Measurements from ENCODE around the gene DEUP1. TPM values are rescaled to one million over a fixed set of nuclear protein-coding genes. Genes with fewer than 3 reads are reported as not detected.

Gene DEUP1
- total RNA-seq, 1 experiment from 2014 or later: 0.44 TPM

DNA sequence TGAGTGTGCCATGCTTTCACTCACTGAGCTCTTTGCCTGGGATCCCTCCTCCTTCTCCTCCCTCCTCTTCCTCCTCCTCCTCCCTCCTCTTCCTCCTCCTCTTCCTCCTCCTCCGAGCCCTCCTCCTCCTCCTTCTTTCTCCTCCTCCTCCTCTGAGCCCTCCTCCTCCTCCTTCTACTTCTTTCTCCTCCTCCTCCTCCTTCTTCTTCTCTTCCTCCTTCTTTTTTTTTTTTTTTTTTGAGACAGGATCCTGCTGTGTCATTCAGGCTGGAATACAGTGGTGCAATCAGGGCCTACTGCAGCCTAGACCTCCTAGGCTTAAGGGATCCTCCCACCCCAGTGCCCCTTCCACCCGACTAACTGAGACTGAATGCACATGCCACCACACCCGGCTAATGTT, 62.3 kb downstream of the DEUP1 start:
- no peak for DNase-seq (ENCODE audit: low spot score)
- Mint-ChIP-seq H3K27me3 (ENCODE audit: low read depth) (no peaks in the 10 kb centered on the region; the same call in 1 of the 2 replicates), H3K4me1 (peaks cover 42% of the 10 kb centered on the region), H3K27ac (no peak overlapping the region), H3K36me3 (no peaks in the 10 kb centered on the region), H3K9me3 (no peaks in the 10 kb centered on the region), H3K4me3 (no peak overlapping the region)
- peak; percentile 81 for ATAC-seq
- POLR2A ChIA-PET: interaction anchor here (0.6 kb wide), 1 partner anchor 1030 kb away, joined by 12 read pairs; no protein-coding TSS in a partner anchor
- CTCF ChIA-PET: interaction anchor here (0.6 to 1.1 kb wide), 2 partner anchors 63 to 125 kb away, joined by 5 read pairs; no protein-coding TSS in a partner anchor
- TF ChIP-seq ZNF263 (CRISPR knock-in tag; IDR thresholded peaks at IDR 0.05; ENCODE audit: low read depth) (peak; percentile 92), NR3C1 (CRISPR knock-in tag; conservative IDR thresholded peaks at IDR 0.05; ENCODE audit: low read depth) (no peak)

DNA sequence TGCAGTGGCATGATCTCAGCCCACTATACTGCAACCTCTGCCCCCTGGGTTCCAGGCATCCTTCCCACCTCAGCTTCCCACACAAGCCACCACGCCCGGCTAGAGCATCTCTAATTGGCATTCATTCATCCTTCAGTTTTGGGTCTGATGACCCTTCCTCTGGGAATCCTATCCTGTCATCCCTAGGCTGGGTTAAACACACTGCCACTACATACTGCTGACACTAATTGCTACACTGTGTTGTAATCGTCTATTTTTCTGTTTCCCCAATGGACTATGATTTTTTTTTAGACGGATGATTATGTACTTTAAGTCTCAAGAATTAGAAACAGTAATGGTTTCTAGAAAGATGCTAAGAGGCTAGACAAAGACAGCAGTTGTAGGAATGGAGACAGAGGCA, 62.8 kb downstream of the DEUP1 start:
- Mint-ChIP-seq H3K4me3 (no peak overlapping the region), H3K4me1 (peaks cover 42% of the 10 kb centered on the region), H3K36me3 (no peaks in the 10 kb centered on the region)

DNA sequence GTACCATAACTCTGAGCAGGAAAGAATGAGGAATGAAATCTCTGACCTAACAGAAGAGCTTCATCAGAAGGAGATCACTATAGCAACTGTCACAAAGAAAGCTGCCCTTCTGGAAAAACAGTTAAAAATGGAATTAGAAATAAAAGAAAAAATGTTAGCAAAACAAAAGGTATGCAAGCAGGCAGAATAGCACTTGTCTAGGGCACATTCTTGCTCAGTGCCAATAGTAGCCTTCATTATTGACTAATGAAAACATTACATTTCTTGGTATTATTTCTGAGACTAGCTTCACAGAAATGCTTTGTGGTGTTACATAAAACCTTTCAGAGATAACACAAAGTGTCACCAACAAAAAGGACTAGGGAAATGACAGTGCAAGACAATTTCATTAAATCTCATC, 63.9 kb downstream of the DEUP1 start:
- H3K27ac Mint-ChIP-seq: no peak overlapping the region
- ATAC-seq: no peak
- POLR2A ChIA-PET: no interaction called here
- no peaks in the 10 kb centered on the region for H3K9me3 Mint-ChIP-seq
- no peak for DNase-seq (ENCODE audit: low spot score)
- no peaks in the 10 kb centered on the region; the same call in 1 of the 2 replicates for H3K27me3 Mint-ChIP-seq (ENCODE audit: low read depth)
- peaks cover 42% of the 10 kb centered on the region for H3K4me1 Mint-ChIP-seq
- no peak overlapping the region for H3K4me3 Mint-ChIP-seq
- no peaks in the 10 kb centered on the region for H3K36me3 Mint-ChIP-seq
- CTCF ChIA-PET: interaction anchor here (0.9 kb wide), 1 partner anchor 148 kb away, joined by 3 read pairs; the partner anchor contains the start of gene SMCO4
- TF ChIP-seq, protein P1, sequence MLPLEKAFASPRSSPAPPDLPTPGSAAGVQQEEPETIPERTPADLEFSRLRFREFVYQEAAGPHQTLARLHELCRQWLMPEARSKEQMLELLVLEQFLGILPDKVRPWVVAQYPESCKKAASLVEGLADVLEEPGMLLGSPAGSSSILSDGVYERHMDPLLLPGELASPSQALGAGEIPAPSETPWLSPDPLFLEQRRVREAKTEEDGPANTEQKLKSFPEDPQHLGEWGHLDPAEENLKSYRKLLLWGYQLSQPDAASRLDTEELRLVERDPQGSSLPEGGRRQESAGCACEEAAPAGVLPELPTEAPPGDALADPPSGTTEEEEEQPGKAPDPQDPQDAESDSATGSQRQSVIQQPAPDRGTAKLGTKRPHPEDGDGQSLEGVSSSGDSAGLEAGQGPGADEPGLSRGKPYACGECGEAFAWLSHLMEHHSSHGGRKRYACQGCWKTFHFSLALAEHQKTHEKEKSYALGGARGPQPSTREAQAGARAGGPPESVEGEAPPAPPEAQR (CRISPR knock-in tag; IDR thresholded peaks at IDR 0.05): no peak
- TF ChIP-seq, protein P2, sequence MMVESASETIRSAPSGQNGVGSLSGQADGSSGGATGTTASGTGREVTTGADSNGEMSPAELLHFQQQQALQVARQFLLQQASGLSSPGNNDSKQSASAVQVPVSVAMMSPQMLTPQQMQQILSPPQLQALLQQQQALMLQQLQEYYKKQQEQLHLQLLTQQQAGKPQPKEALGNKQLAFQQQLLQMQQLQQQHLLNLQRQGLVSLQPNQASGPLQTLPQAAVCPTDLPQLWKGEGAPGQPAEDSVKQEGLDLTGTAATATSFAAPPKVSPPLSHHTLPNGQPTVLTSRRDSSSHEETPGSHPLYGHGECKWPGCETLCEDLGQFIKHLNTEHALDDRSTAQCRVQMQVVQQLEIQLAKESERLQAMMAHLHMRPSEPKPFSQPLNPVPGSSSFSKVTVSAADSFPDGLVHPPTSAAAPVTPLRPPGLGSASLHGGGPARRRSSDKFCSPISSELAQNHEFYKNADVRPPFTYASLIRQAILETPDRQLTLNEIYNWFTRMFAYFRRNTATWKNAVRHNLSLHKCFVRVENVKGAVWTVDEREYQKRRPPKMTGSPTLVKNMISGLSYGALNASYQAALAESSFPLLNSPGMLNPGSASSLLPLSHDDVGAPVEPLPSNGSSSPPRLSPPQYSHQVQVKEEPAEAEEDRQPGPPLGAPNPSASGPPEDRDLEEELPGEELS (CRISPR knock-in tag; IDR thresholded peaks at IDR 0.05): no peak
- TF ChIP-seq ZNF317 (CRISPR knock-in tag; IDR thresholded peaks at IDR 0.05; ENCODE audit: borderline replicate concordance, low read depth) (no peak), CREB1 (CRISPR knock-in tag; IDR thresholded peaks at IDR 0.05) (no peak), ELF4 (CRISPR knock-in tag; IDR thresholded peaks at IDR 0.05; ENCODE audit: low read depth) (no peak), NFYB (CRISPR knock-in tag; conservative IDR thresholded peaks at IDR 0.05; ENCODE audit: low read depth) (no peak), ETV6 (CRISPR knock-in tag; IDR thresholded peaks at IDR 0.05) (no peak), ATF1 (CRISPR knock-in tag; IDR thresholded peaks at IDR 0.05) (no peak), CREM (CRISPR knock-in tag; IDR thresholded peaks at IDR 0.05) (no peak), ZNF138 (CRISPR knock-in tag; conservative IDR thresholded peaks at IDR 0.05) (no peak), NFE2L1 (CRISPR knock-in tag; IDR thresholded peaks at IDR 0.05) (no peak), ZNF121 (CRISPR knock-in tag; IDR thresholded peaks at IDR 0.05) (no peak)
- TF ChIP-seq, protein P3, sequence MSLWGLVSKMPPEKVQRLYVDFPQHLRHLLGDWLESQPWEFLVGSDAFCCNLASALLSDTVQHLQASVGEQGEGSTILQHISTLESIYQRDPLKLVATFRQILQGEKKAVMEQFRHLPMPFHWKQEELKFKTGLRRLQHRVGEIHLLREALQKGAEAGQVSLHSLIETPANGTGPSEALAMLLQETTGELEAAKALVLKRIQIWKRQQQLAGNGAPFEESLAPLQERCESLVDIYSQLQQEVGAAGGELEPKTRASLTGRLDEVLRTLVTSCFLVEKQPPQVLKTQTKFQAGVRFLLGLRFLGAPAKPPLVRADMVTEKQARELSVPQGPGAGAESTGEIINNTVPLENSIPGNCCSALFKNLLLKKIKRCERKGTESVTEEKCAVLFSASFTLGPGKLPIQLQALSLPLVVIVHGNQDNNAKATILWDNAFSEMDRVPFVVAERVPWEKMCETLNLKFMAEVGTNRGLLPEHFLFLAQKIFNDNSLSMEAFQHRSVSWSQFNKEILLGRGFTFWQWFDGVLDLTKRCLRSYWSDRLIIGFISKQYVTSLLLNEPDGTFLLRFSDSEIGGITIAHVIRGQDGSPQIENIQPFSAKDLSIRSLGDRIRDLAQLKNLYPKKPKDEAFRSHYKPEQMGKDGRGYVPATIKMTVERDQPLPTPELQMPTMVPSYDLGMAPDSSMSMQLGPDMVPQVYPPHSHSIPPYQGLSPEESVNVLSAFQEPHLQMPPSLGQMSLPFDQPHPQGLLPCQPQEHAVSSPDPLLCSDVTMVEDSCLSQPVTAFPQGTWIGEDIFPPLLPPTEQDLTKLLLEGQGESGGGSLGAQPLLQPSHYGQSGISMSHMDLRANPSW (CRISPR knock-in tag; conservative IDR thresholded peaks at IDR 0.05; ENCODE audit: low read depth): no peak
- TF ChIP-seq, protein P4, sequence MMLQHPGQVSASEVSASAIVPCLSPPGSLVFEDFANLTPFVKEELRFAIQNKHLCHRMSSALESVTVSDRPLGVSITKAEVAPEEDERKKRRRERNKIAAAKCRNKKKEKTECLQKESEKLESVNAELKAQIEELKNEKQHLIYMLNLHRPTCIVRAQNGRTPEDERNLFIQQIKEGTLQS (CRISPR knock-in tag; conservative IDR thresholded peaks at IDR 0.05): no peak
- TF ChIP-seq, protein P5, sequence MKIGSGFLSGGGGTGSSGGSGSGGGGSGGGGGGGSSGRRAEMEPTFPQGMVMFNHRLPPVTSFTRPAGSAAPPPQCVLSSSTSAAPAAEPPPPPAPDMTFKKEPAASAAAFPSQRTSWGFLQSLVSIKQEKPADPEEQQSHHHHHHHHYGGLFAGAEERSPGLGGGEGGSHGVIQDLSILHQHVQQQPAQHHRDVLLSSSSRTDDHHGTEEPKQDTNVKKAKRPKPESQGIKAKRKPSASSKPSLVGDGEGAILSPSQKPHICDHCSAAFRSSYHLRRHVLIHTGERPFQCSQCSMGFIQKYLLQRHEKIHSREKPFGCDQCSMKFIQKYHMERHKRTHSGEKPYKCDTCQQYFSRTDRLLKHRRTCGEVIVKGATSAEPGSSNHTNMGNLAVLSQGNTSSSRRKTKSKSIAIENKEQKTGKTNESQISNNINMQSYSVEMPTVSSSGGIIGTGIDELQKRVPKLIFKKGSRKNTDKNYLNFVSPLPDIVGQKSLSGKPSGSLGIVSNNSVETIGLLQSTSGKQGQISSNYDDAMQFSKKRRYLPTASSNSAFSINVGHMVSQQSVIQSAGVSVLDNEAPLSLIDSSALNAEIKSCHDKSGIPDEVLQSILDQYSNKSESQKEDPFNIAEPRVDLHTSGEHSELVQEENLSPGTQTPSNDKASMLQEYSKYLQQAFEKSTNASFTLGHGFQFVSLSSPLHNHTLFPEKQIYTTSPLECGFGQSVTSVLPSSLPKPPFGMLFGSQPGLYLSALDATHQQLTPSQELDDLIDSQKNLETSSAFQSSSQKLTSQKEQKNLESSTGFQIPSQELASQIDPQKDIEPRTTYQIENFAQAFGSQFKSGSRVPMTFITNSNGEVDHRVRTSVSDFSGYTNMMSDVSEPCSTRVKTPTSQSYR (CRISPR knock-in tag; IDR thresholded peaks at IDR 0.05): no peak
- TF ChIP-seq, protein P6, sequence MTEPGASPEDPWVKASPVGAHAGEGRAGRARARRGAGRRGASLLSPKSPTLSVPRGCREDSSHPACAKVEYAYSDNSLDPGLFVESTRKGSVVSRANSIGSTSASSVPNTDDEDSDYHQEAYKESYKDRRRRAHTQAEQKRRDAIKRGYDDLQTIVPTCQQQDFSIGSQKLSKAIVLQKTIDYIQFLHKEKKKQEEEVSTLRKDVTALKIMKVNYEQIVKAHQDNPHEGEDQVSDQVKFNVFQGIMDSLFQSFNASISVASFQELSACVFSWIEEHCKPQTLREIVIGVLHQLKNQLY (CRISPR knock-in tag; IDR thresholded peaks at IDR 0.05): no peak
- TF ChIP-seq, protein P7, sequence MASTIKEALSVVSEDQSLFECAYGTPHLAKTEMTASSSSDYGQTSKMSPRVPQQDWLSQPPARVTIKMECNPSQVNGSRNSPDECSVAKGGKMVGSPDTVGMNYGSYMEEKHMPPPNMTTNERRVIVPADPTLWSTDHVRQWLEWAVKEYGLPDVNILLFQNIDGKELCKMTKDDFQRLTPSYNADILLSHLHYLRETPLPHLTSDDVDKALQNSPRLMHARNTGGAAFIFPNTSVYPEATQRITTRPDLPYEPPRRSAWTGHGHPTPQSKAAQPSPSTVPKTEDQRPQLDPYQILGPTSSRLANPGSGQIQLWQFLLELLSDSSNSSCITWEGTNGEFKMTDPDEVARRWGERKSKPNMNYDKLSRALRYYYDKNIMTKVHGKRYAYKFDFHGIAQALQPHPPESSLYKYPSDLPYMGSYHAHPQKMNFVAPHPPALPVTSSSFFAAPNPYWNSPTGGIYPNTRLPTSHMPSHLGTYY (CRISPR knock-in tag; IDR thresholded peaks at IDR 0.05): no peak

More for the DNA sequence above, 62.8 kb downstream of the DEUP1 start:
- ATAC-seq (peak; percentile 32), DNase-seq (ENCODE audit: low spot score) (no peak)
- POLR2A ChIA-PET: no interaction called here
- CTCF ChIA-PET: no interaction called here
- Mint-ChIP-seq H3K27ac (peak overlapping the region; percentile 15; the same call in 1 of the 2 replicates), H3K9me3 (no peaks in the 10 kb centered on the region), H3K27me3 (ENCODE audit: low read depth) (no peaks in the 10 kb centered on the region; the same call in 1 of the 2 replicates)
- TF ChIP-seq, protein P8, sequence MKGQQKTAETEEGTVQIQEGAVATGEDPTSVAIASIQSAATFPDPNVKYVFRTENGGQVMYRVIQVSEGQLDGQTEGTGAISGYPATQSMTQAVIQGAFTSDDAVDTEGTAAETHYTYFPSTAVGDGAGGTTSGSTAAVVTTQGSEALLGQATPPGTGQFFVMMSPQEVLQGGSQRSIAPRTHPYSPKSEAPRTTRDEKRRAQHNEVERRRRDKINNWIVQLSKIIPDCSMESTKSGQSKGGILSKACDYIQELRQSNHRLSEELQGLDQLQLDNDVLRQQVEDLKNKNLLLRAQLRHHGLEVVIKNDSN (CRISPR knock-in tag; IDR thresholded peaks at IDR 0.05): no peak
